ENCODE results near the gene GATD1.

Gene GATD1

GRCh38 chr11:777288-778255 lies at the start of gene GATD1:
Gene GATD1 (minus strand): TSS chr11:777487. CDS start chr11:777462, 25 bp downstream.
- in situ Hi-C loops (cut with MboI; ENCODE audit: low sequenced_read_pairs) = no loop called here

GRCh38 chr11:826836-827145 lies 49.5 kb upstream of the GATD1 start:
- in situ Hi-C loops (cut with MboI; ENCODE audit: low sequenced_read_pairs) = no loop called here

GRCh38 chr11:826227-826621 lies 48.9 kb upstream of the GATD1 start:
- in situ Hi-C loops (cut with MboI; ENCODE audit: low sequenced_read_pairs) = no loop called here

GRCh38 chr11:825366-826226 lies 48.3 kb upstream of the GATD1 start:
- in situ Hi-C loops (cut with MboI; ENCODE audit: low sequenced_read_pairs) = no loop called here

GRCh38 chr11:824942-825341 lies 47.7 kb upstream of the GATD1 start:
- in situ Hi-C loops (cut with MboI; ENCODE audit: low sequenced_read_pairs) = no loop called here

GRCh38 chr11:824292-824880 lies 47.1 kb upstream of the GATD1 start:
- in situ Hi-C loops (cut with MboI; ENCODE audit: low sequenced_read_pairs) = no loop called here

GRCh38 chr11:823441-824291 lies 46.4 kb upstream of the GATD1 start:
- in situ Hi-C loops (cut with MboI; ENCODE audit: low sequenced_read_pairs) = no loop called here

GRCh38 chr11:821512-822371 lies 44.5 kb upstream of the GATD1 start:
- in situ Hi-C loops (cut with MboI; ENCODE audit: low sequenced_read_pairs) = no loop called here

GRCh38 chr11:820655-821511 lies 43.6 kb upstream of the GATD1 start:
- in situ Hi-C loops (cut with MboI; ENCODE audit: low sequenced_read_pairs) = no loop called here

GRCh38 chr11:819943-820649 lies 42.8 kb upstream of the GATD1 start:
- in situ Hi-C loops (cut with MboI; ENCODE audit: low sequenced_read_pairs) = no loop called here

GRCh38 chr11:819129-819931 lies 42.0 kb upstream of the GATD1 start:
- in situ Hi-C loops (cut with MboI; ENCODE audit: low sequenced_read_pairs) = no loop called here

- in situ Hi-C loops (cut with MboI; ENCODE audit: low sequenced_read_pairs) = no loop called here
These were observed 41.3 kb upstream of the GATD1 start, which contains the start of gene PNPLA2 for GRCh38 chr11:818396-819128. Gene PNPLA2 (plus strand): TSS chr11:818914. CDS start chr11:819719, 805 bp downstream.

- in situ Hi-C loops (cut with MboI; ENCODE audit: low sequenced_read_pairs) = no loop called here
These were observed 39.1 kb upstream of the GATD1 start for GRCh38 chr11:816433-816779.

- in situ Hi-C loops (cut with MboI; ENCODE audit: low sequenced_read_pairs) = no loop called here
These were observed 38.6 kb upstream of the GATD1 start for GRCh38 chr11:815675-816432.

- in situ Hi-C loops (cut with MboI; ENCODE audit: low sequenced_read_pairs) = no loop called here
These were observed 36.3 kb upstream of the GATD1 start for GRCh38 chr11:813456-814096.

All from HL-60/S4 treated with retinoic acid at 250 ng/mL for 4 days and 3 days (cell line).